Measurements from ENCODE around the gene BARX2.

The BARX2 gene

GRCh38 chr11:129410395-129410960 is 34.8 kb downstream of the BARX2 start:
- Histone ChIP-seq H3K4me3 (ENCODE audit: low read depth, low read length) (no peak overlapping the region), H3K9me3 (ENCODE audit: control insufficient read depth, insufficient read depth, low read length) (no peaks in the 10 kb centered on the region), H3K9ac (ENCODE audit: low read depth, low read length) (no peak overlapping the region), H3K4me1 (ENCODE audit: control insufficient read depth, insufficient read depth, low read length) (no peaks in the 10 kb centered on the region), H3K36me3 (ENCODE audit: control insufficient read depth, insufficient read depth, low read length) (no peaks in the 10 kb centered on the region), H3K27me3 (ENCODE audit: control insufficient read depth, insufficient read depth, low read length) (no peaks in the 10 kb centered on the region)

DNA sequence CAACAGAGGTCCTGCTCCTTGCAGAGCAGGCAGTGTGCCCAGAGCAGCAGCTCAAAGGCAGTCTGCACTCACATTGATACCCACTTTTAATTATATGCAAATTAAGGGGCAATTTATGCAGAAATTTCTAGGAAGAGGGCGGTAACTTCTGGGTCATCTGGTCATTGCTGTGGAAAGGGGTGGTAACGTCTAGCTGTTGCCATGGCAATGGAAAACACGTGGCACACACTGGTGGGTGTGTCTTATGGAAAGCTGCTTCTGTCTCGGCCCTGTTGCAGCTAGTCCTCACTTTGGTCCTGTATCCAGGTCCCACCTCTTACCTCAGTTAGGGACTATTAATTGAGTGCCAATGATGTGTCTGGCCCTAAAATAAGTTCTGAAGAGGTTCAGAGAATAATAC is 36.8 kb downstream of the BARX2 start:
- Histone ChIP-seq H3K36me3 (ENCODE audit: control insufficient read depth, insufficient read depth, low read length) (no peaks in the 10 kb centered on the region), H3K9ac (ENCODE audit: low read depth, low read length) (no peak overlapping the region), H3K4me1 (ENCODE audit: control insufficient read depth, insufficient read depth, low read length) (no peaks in the 10 kb centered on the region), H3K4me3 (ENCODE audit: low read depth, low read length) (no peak overlapping the region), H3K9me3 (ENCODE audit: control insufficient read depth, insufficient read depth, low read length) (no peaks in the 10 kb centered on the region), H3K27me3 (ENCODE audit: control insufficient read depth, insufficient read depth, low read length) (no peaks in the 10 kb centered on the region)

GRCh38 chr11:129414144-129414872 is 38.7 kb downstream of the BARX2 start:
- Histone ChIP-seq H3K4me3 (ENCODE audit: low read depth, low read length) (no peak overlapping the region), H3K4me1 (ENCODE audit: control insufficient read depth, insufficient read depth, low read length) (no peaks in the 10 kb centered on the region), H3K36me3 (ENCODE audit: control insufficient read depth, insufficient read depth, low read length) (no peaks in the 10 kb centered on the region), H3K27me3 (ENCODE audit: control insufficient read depth, insufficient read depth, low read length) (no peaks in the 10 kb centered on the region), H3K9me3 (ENCODE audit: control insufficient read depth, insufficient read depth, low read length) (no peaks in the 10 kb centered on the region), H3K9ac (ENCODE audit: low read depth, low read length) (no peak overlapping the region)

GRCh38 chr11:129416080-129416820 is 40.6 kb downstream of the BARX2 start:
- no peak overlapping the region for H3K9ac ChIP-seq (ENCODE audit: low read depth, low read length)
- no peaks in the 10 kb centered on the region for H3K27me3 ChIP-seq (ENCODE audit: control insufficient read depth, insufficient read depth, low read length)
- H3K4me3 ChIP-seq (ENCODE audit: low read depth, low read length): no peak overlapping the region
- no peaks in the 10 kb centered on the region for H3K36me3 ChIP-seq (ENCODE audit: control insufficient read depth, insufficient read depth, low read length)
- no peaks in the 10 kb centered on the region for H3K4me1 ChIP-seq (ENCODE audit: control insufficient read depth, insufficient read depth, low read length)
- H3K9me3 ChIP-seq (ENCODE audit: control insufficient read depth, insufficient read depth, low read length): no peaks in the 10 kb centered on the region

DNA sequence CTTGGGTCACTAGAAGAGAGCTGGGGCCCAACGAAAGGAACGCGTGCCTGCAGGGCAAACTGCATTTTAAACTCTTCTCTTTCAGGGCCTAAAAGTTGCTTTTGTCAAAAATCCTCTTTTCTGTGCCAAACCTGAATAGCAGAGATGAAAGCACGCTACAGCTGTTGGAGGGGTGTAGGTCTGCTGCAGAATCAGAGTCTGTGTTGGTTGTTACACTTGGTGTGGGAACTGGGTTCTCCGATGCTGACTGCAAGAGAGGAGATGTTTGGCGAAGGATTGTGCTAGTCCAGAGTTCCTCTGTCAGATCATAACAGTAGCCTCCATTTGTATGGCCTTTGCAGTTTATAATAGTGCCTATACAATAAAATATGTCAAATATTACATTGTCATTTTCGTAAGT is 41.8 kb downstream of the BARX2 start:
- H3K36me3 ChIP-seq (ENCODE audit: control insufficient read depth, insufficient read depth, low read length): no peaks in the 10 kb centered on the region
- H3K4me1 ChIP-seq (ENCODE audit: control insufficient read depth, insufficient read depth, low read length): no peaks in the 10 kb centered on the region
- no peak overlapping the region for H3K4me3 ChIP-seq (ENCODE audit: low read depth, low read length)
- no peak overlapping the region for H3K9ac ChIP-seq (ENCODE audit: low read depth, low read length)
- H3K27me3 ChIP-seq (ENCODE audit: control insufficient read depth, insufficient read depth, low read length): no peaks in the 10 kb centered on the region
- no peaks in the 10 kb centered on the region for H3K9me3 ChIP-seq (ENCODE audit: control insufficient read depth, insufficient read depth, low read length)

DNA sequence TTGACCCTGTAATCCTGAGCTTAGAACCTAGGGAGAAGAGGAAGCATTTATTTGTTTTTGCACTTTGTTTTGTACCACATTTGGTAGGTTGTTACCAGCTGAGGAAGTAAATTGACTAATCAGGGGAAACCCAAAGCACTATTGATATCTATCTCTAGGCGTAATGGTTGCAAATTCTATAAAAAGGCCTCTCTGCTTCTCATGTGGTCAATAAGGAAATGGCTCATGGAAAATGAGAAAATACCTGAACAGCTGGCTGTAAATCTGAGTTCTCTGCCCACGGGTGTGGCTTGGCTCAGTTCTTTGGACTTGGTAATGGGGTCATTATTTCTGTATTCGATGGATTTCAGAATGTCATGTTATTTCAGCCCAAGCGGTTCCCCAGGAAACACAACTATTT is 42.4 kb downstream of the BARX2 start:
- Histone ChIP-seq H3K4me1 (ENCODE audit: control insufficient read depth, insufficient read depth, low read length) (no peaks in the 10 kb centered on the region), H3K9me3 (ENCODE audit: control insufficient read depth, insufficient read depth, low read length) (no peaks in the 10 kb centered on the region), H3K9ac (ENCODE audit: low read depth, low read length) (no peak overlapping the region), H3K27me3 (ENCODE audit: control insufficient read depth, insufficient read depth, low read length) (no peaks in the 10 kb centered on the region), H3K36me3 (ENCODE audit: control insufficient read depth, insufficient read depth, low read length) (no peaks in the 10 kb centered on the region), H3K4me3 (ENCODE audit: low read depth, low read length) (no peak overlapping the region)

GRCh38 chr11:129419386-129419785 is 43.7 kb downstream of the BARX2 start:
- Histone ChIP-seq H3K27me3 (ENCODE audit: control insufficient read depth, insufficient read depth, low read length) (no peaks in the 10 kb centered on the region), H3K9ac (ENCODE audit: low read depth, low read length) (no peak overlapping the region), H3K36me3 (ENCODE audit: control insufficient read depth, insufficient read depth, low read length) (no peaks in the 10 kb centered on the region), H3K4me1 (ENCODE audit: control insufficient read depth, insufficient read depth, low read length) (no peaks in the 10 kb centered on the region), H3K4me3 (ENCODE audit: low read depth, low read length) (no peak overlapping the region), H3K9me3 (ENCODE audit: control insufficient read depth, insufficient read depth, low read length) (no peaks in the 10 kb centered on the region)

GRCh38 chr11:129423426-129423825 is 47.8 kb downstream of the BARX2 start:
- Histone ChIP-seq H3K27me3 (ENCODE audit: control insufficient read depth, insufficient read depth, low read length) (no peaks in the 10 kb centered on the region), H3K9ac (ENCODE audit: low read depth, low read length) (no peak overlapping the region), H3K4me3 (ENCODE audit: low read depth, low read length) (no peak overlapping the region), H3K9me3 (ENCODE audit: control insufficient read depth, insufficient read depth, low read length) (no peaks in the 10 kb centered on the region), H3K36me3 (ENCODE audit: control insufficient read depth, insufficient read depth, low read length) (no peaks in the 10 kb centered on the region), H3K4me1 (ENCODE audit: control insufficient read depth, insufficient read depth, low read length) (no peaks in the 10 kb centered on the region)

- H3K9me3 ChIP-seq (ENCODE audit: control insufficient read depth, insufficient read depth, low read length): no peaks in the 10 kb centered on the region
- no peaks in the 10 kb centered on the region for H3K4me1 ChIP-seq (ENCODE audit: control insufficient read depth, insufficient read depth, low read length)
- no peaks in the 10 kb centered on the region for H3K27me3 ChIP-seq (ENCODE audit: control insufficient read depth, insufficient read depth, low read length)
- H3K36me3 ChIP-seq (ENCODE audit: control insufficient read depth, insufficient read depth, low read length): no peaks in the 10 kb centered on the region
- H3K4me3 ChIP-seq (ENCODE audit: low read depth, low read length): no peak overlapping the region
- no peak overlapping the region for H3K9ac ChIP-seq (ENCODE audit: low read depth, low read length)
These were observed 49.6 kb downstream of the BARX2 start for GRCh38 chr11:129425214-129425613.

GRCh38 chr11:129426038-129426437 is 50.4 kb downstream of the BARX2 start:
- Histone ChIP-seq H3K4me1 (ENCODE audit: control insufficient read depth, insufficient read depth, low read length) (no peaks in the 10 kb centered on the region), H3K27me3 (ENCODE audit: control insufficient read depth, insufficient read depth, low read length) (no peaks in the 10 kb centered on the region), H3K9me3 (ENCODE audit: control insufficient read depth, insufficient read depth, low read length) (no peaks in the 10 kb centered on the region), H3K36me3 (ENCODE audit: control insufficient read depth, insufficient read depth, low read length) (no peaks in the 10 kb centered on the region), H3K9ac (ENCODE audit: low read depth, low read length) (no peak overlapping the region), H3K4me3 (ENCODE audit: low read depth, low read length) (no peak overlapping the region)

GRCh38 chr11:129426776-129427175 is 51.1 kb downstream of the BARX2 start:
- Histone ChIP-seq H3K27me3 (ENCODE audit: control insufficient read depth, insufficient read depth, low read length) (no peaks in the 10 kb centered on the region), H3K9me3 (ENCODE audit: control insufficient read depth, insufficient read depth, low read length) (no peaks in the 10 kb centered on the region), H3K9ac (ENCODE audit: low read depth, low read length) (no peak overlapping the region), H3K4me3 (ENCODE audit: low read depth, low read length) (no peak overlapping the region), H3K36me3 (ENCODE audit: control insufficient read depth, insufficient read depth, low read length) (no peaks in the 10 kb centered on the region), H3K4me1 (ENCODE audit: control insufficient read depth, insufficient read depth, low read length) (no peaks in the 10 kb centered on the region)

GRCh38 chr11:129427376-129427775 is 51.7 kb downstream of the BARX2 start:
- Histone ChIP-seq H3K36me3 (ENCODE audit: control insufficient read depth, insufficient read depth, low read length) (no peaks in the 10 kb centered on the region), H3K4me1 (ENCODE audit: control insufficient read depth, insufficient read depth, low read length) (no peaks in the 10 kb centered on the region), H3K9ac (ENCODE audit: low read depth, low read length) (no peak overlapping the region), H3K4me3 (ENCODE audit: low read depth, low read length) (no peak overlapping the region), H3K9me3 (ENCODE audit: control insufficient read depth, insufficient read depth, low read length) (no peaks in the 10 kb centered on the region), H3K27me3 (ENCODE audit: control insufficient read depth, insufficient read depth, low read length) (no peaks in the 10 kb centered on the region)

All from iPS-15b (cell line).